Measurements from ENCODE around the gene ATP1A2. TPM values are rescaled to one million over a fixed set of nuclear protein-coding genes. Genes with fewer than 3 reads are reported as not detected.

Gene ATP1A2
- not detected for total RNA-seq

DNA sequence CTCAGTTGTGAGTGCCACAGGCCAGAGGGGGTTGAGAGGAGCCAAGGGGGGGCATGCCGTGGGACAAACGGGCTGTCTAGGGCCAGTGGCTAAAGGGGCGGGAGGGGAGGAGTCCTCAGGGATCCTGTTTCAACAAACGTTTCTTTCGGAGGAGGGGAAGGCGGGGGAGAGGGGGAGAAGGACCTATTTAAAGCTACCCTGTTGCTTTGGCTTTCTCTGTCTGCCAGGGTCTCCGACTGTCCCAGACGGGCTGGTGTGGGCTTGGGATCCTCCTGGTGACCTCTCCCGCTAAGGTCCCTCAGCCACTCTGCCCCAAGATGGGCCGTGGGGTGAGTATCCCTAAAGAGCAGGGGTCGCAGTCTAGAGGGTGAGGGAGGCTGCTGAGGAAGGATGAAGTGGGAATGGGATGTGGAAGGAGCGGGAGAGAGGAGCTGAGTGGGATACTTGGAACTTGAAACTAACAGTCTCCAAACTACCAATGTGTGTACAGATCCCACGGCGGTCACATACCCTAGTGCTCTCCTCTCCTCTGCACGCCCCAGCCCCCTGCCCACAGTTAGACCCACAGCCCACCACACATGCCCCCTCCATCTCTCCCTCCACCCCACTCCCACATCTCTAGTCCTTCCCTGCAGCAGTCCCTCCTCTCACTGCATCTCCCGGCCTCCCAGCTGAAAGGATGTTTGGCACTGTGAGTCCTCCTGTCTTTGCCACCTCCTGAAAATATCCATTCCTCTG is at the start of gene ATP1A2:
ATP1A2 (plus strand) TSS at position 215 of the 738 bp plus-strand sequence; CDS start at position 318, 103 bp downstream.
- no peaks in the 10 kb centered on the region for H3K4me1 Mint-ChIP-seq (ENCODE audit: low read depth)
- ATAC-seq = no peak

DNA sequence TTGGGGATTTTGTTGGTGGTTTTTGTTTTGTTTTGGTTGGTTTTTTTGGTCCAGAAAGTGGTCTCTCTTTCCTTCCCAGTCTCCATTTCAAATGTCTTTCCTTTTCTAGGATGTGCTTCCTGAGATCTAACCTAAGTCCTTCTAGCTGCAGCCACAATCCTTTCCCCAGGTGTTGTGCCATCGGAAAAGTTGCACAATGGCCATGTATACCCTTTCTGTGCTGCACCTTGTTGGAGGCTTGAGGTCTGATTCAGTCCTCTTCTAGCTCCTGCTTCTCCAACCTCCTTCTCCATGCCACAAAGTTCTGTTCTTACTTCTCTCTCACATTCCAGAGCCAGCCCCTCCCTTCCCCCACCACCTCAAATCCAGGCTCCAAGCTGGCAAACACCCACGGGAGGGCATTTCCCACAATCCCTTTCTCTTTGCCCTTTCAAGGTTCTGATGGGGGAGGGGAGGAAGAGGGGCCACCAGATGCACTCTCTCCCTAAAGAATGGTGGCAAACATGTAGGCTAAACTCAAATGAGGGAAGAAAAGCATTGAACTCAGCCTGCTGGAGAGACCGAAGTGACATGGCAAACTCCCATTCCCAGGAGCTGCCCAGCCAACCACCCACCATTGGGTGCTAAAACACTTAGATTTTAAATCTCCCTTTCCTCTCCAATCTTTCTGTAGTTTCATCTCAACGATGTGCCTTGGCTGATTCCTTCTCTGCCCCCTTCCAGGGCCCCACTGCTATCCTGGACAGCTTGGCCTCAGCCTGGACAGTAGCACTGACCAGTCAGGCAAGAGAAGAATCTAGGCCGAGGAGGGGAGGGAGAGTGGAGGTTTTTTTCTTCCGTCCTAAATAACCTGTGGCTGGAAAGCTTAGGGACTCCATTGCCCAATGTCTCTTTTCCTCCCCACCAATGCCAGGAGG is 48.5 kb upstream of the ATP1A2 start:
- Mint-ChIP-seq H3K27me3 (ENCODE audit: low read depth) (peaks cover 34% of the 10 kb centered on the region), H3K4me1 (ENCODE audit: low read depth) (peaks cover 10% of the 10 kb centered on the region), H3K36me3 (ENCODE audit: insufficient read depth) (no peaks in the 10 kb centered on the region), H3K9me3 (no peaks in the 10 kb centered on the region), H3K4me3 (no peak overlapping the region)
- ATAC-seq (no peak), DNase-seq (no peak)

More for the DNA sequence above, at the start of gene ATP1A2:
- Mint-ChIP-seq H3K4me3 (no peak within 1 kb of the TSS), H3K27me3 (ENCODE audit: low read depth) (peaks cover 27% of the 10 kb centered on the region), H3K9me3 (no peaks in the 10 kb centered on the region), H3K36me3 (ENCODE audit: insufficient read depth) (no peaks in the 10 kb centered on the region)
- no peak for DNase-seq

DNA sequence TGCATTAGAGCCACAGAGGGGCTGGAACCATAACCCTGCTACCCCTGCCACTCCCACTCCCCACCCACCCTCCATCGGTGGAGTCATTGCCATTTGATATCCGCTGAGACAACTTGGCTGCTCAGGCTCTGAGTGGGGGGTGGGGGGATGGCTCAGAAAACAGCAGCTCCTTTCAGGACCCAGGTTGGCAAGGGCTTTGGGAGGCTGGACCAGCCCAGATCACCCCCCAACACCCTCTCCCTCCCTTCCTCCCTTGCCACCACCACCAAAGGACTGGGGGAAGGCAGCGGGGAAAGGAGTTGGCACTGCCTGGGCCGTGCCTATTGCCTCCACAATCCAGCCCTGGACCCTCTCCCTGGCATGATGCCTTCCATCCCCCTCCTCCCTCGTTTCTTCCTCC is 47.3 kb upstream of the ATP1A2 start:
- no peak for DNase-seq
- H3K9me3 Mint-ChIP-seq = no peaks in the 10 kb centered on the region
- H3K4me3 Mint-ChIP-seq = no peak overlapping the region
- no peaks in the 10 kb centered on the region for H3K36me3 Mint-ChIP-seq (ENCODE audit: insufficient read depth)
- no peak for ATAC-seq
- peaks cover 33% of the 10 kb centered on the region for H3K27me3 Mint-ChIP-seq (ENCODE audit: low read depth)
- H3K4me1 Mint-ChIP-seq (ENCODE audit: low read depth) = peaks cover 10% of the 10 kb centered on the region

DNA sequence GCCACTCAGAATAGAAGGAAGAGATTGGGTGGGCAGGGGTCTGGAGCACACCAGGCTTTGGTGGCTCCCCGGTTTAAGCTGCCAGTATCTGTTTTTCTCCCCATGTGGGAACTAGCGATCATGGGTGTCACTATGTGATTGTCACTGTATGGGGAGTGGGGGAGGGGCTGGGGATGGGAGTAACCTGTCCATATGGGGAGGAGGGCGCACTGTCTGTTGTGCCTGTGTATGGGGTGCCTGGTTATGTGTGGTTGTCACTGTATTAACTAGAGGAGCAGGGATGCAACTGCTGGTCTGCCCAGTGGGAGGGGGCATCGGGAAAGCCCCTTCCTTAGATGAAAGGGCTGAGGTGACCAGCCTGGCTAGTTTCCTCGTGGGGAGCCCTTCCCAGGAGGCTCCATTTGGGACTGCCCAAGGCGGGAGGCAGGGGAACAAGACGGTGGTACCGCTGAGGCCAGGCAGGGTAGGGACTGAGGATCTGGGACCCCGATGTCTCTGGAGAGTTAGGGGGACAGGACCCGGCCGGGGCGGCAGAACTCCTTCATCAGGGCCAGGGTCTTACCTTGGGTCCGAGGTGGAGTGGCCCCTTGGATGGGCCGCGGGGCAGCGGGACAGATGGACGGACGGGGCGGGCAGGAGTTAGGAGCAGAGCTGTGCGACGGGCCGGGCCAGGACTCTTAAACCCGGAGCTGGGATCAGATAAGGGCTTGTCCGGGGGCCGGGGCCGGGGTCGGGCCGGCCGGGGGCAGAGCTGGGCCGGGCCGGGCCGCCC is 45.9 kb upstream of the ATP1A2 start, which contains the start of gene KCNJ10:
KCNJ10 (minus strand) TSS at position 701 of the 772 bp plus-strand sequence. CDS start 27,628 bp downstream, outside the sequence.
- Mint-ChIP-seq H3K4me1 (ENCODE audit: low read depth) (peaks cover 10% of the 10 kb centered on the region), H3K9me3 (no peaks in the 10 kb centered on the region), H3K27me3 (ENCODE audit: low read depth) (peaks cover 36% of the 10 kb centered on the region), H3K4me3 (peak within 1 kb of the TSS; percentile 84), H3K36me3 (ENCODE audit: insufficient read depth) (no peaks in the 10 kb centered on the region)
- ATAC-seq (peak; percentile 3), DNase-seq (no peak)

DNA sequence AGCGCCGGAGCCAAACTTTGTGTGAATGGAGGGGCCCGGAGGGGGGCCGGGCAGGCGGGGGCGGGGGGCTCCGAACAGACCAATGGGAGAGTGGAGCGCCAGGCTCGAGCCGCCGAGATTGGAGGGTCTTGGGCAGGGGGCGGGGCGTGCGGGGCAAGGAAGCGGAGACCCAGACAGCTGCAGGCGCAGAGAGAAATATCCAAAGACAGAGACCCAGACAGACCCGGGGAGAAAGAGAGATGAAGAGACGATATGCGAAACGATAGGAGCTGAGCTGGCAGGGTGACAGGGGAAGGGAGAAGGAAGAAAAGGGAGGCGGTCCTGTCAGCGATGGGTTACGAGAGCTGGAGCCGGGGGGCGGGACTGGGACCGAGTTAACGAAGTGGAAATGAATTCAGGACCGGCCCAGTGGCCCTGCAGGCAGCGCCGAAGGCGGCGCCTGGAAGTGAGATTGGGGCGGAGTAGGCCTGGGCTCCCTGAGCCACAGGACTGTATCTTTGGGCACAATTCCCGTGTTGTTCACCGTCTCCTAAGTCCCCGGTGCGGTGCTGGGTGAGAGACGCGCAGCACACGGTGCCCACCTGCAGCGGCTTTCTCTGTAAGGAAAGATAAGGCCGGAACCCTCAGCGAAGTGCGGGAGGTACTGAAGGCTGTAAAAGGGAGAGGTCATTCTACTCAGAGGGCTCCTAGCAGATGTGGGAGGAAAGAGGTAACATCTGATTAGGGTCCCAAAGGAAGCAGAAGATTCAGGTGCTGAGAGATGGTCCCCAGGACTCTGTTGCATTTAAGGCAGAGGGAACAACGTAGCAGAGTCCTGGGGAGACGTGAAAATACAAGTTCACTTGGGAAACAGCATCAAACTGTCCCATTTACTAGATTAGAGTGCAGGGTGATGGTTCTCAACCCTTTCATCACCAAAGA is 45.1 kb upstream of the ATP1A2 start:
- Mint-ChIP-seq H3K36me3 (ENCODE audit: insufficient read depth) (no peaks in the 10 kb centered on the region), H3K4me3 (peak overlapping the region; percentile 84), H3K9me3 (no peaks in the 10 kb centered on the region), H3K27me3 (ENCODE audit: low read depth) (peaks cover 36% of the 10 kb centered on the region), H3K4me1 (ENCODE audit: low read depth) (peaks cover 10% of the 10 kb centered on the region)
- peak; percentile 67 for DNase-seq
- peak; percentile 90 to 92 for ATAC-seq

DNA sequence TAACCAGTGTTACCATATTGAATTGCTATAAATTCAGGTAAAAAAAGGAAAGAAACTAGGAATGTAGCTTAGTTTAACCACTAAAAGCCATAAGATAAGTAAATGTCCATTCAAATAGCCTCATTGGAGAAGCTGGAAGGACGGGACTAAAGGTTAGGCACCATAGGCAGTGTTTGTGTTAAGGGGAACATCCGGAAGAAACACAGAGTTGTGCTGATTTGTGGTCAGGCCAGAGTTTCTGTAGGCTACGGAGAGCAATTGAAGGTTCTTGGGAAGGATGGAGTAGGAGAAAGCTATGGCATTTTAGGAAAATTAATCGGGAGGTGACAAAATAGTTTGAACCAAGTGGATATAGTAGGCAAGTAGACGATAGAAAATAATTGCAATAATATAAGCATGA is 44.3 kb upstream of the ATP1A2 start:
- Mint-ChIP-seq H3K4me1 (ENCODE audit: low read depth) (peaks cover 10% of the 10 kb centered on the region), H3K9me3 (no peaks in the 10 kb centered on the region), H3K4me3 (no peak overlapping the region), H3K27me3 (ENCODE audit: low read depth) (peaks cover 41% of the 10 kb centered on the region), H3K36me3 (ENCODE audit: insufficient read depth) (no peaks in the 10 kb centered on the region)
- DNase-seq = no peak
- no peak for ATAC-seq

DNA sequence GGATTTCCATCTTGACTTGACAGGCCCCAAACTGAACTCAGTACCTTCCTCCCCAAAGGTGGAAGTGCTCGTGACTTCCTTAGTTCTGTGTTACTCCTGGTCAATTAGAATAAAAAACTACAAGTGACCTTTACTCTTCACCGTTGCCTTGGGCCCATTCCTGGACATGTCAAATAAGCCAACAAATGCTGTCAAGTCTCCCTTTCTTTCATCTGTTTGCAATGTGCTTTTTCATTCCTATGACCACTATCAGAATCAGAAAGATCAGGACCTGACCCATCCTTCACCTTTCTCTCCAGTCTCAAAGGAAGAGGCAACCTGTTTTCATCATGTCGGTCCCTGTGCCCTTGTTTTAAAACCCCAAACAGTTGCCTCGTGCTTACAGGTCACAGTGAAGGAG is 40.7 kb upstream of the ATP1A2 start:
- DNase-seq (no peak), ATAC-seq (no peak)
- no peak overlapping the region for H3K4me3 Mint-ChIP-seq
- peaks cover 51% of the 10 kb centered on the region for H3K27me3 Mint-ChIP-seq (ENCODE audit: low read depth)
- H3K36me3 Mint-ChIP-seq (ENCODE audit: insufficient read depth) = no peaks in the 10 kb centered on the region
- H3K9me3 Mint-ChIP-seq = no peaks in the 10 kb centered on the region
- peaks cover 8% of the 10 kb centered on the region for H3K4me1 Mint-ChIP-seq (ENCODE audit: low read depth)

DNA sequence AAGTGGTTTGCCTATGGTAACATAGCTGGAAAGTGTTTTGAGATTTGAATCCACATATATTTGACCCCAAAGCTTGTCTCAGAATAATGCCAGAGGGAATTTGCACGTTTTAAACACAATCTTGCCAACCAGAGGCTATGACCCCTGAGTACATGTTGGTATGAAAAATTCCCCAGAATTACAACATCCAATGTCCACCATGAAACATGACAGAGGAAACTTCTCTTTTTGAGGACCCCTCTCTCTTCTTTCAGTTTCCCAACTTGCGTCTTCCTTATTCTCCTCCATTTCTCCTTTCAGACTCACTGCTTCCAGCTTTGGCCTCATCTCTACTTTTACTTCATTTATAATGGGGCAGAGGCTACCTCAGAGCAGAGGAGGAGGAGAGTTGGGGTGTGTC is 39.7 kb upstream of the ATP1A2 start:
- ATAC-seq (no peak), DNase-seq (no peak)
- Mint-ChIP-seq H3K36me3 (ENCODE audit: insufficient read depth) (no peaks in the 10 kb centered on the region), H3K4me3 (no peak overlapping the region), H3K27me3 (ENCODE audit: low read depth) (peaks cover 54% of the 10 kb centered on the region), H3K9me3 (no peaks in the 10 kb centered on the region), H3K4me1 (ENCODE audit: low read depth) (peaks cover 5% of the 10 kb centered on the region)

DNA sequence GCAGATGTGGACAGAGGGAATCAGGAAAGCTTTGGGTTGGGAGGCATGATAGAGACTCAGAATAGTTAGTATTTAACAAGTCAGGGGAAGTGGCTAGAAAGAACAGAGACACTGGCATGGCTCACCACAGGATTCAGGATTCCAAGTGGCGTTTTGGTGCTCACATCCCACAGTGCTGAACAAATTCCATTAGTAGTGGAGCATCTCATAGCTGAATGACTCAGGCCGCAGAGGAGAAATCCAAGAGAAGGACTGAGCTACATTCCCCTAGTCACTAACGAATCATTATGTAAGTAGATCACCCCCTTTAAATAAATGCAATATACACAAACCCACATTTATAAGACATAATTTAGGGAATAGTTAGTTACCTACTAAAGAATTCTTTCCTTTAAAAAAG is 39.3 kb upstream of the ATP1A2 start:
- H3K4me3 Mint-ChIP-seq = no peak overlapping the region
- ATAC-seq (no peak), DNase-seq (no peak)
- H3K4me1 Mint-ChIP-seq (ENCODE audit: low read depth) = peaks cover 5% of the 10 kb centered on the region
- no peaks in the 10 kb centered on the region for H3K9me3 Mint-ChIP-seq
- no peaks in the 10 kb centered on the region for H3K36me3 Mint-ChIP-seq (ENCODE audit: insufficient read depth)
- H3K27me3 Mint-ChIP-seq (ENCODE audit: low read depth) = peaks cover 57% of the 10 kb centered on the region

DNA sequence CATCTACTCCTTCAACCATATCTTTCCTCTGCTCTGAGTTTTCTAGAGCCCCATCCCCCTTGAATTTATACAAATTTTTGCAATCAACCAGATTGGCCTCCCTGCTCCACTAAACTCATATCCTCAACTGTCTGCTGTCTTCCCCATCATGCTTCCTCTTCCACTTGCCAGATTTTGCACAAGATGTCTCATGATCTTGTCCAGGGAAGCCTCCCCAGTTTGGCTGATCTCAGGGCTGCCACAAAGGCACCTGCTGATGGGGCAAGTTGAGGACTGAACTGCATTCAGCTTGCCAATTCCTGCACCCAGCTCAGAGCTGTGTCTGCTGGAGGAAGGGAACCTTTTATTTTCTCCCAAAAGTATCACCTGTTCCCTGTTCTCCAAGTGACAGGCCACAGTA is 38.1 kb upstream of the ATP1A2 start:
- ATAC-seq = no peak

DNA sequence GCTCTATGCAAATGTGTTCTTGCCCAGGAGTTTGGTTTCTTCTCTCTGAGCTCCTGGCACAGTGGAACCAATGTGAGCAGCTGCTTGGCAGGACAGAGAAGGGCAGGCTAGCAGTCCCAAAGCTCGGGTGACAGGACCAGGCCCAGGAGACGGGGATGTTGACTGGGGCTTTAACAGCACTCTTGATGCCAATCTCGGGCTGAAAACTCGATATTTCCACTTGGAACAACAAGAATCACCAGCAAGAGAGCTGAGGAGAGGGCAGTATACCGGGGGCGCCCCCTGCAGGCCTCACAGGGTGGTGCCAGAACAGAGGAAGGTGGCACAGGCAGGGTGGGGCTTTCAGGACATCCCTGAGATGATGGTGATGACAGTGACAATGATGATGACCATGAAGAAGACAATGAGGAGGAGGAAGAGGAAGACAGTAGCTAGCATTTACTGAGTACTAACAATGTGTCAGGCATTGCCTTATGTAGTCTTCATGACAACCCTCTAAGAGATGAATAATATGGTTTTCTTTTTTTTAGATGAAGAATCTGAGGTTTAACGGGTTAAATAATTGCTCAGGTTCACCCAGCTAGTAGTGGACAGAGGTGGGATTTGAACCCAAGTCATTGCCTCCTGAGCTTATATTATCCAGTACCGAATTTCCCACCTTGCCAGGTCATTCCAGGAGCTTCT is 36.9 kb upstream of the ATP1A2 start:
- no peaks in the 10 kb centered on the region for H3K9me3 Mint-ChIP-seq
- H3K27me3 Mint-ChIP-seq (ENCODE audit: low read depth) = peaks cover 66% of the 10 kb centered on the region
- H3K4me3 Mint-ChIP-seq = no peak overlapping the region
- H3K4me1 Mint-ChIP-seq (ENCODE audit: low read depth) = peaks cover 8% of the 10 kb centered on the region
- ATAC-seq (peak; percentile 86), DNase-seq (peak; percentile 48)
- H3K36me3 Mint-ChIP-seq (ENCODE audit: insufficient read depth) = no peaks in the 10 kb centered on the region

More for the DNA sequence above, 38.1 kb upstream of the ATP1A2 start:
- no peaks in the 10 kb centered on the region for H3K36me3 Mint-ChIP-seq (ENCODE audit: insufficient read depth)
- peaks cover 5% of the 10 kb centered on the region for H3K4me1 Mint-ChIP-seq (ENCODE audit: low read depth)
- no peaks in the 10 kb centered on the region for H3K9me3 Mint-ChIP-seq
- H3K4me3 Mint-ChIP-seq = no peak overlapping the region
- no peak for DNase-seq
- peaks cover 59% of the 10 kb centered on the region for H3K27me3 Mint-ChIP-seq (ENCODE audit: low read depth)

DNA sequence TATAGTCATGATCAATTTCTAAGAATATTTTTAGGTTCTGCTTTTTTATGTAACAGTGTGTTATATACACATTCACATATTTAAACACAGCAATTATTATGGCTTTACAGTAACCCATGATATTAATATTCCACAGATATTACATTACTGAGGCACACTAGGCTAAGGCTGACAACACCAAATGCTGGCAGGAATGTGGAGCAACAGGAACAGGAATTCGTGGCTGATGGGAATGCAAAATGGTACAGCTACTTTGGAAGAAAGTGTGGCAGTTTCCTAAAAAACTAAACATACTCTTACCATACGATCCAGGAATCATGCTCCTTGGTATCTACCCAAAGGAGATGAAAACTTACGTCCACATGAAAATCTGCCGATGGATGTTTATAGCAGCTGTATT is 36.1 kb upstream of the ATP1A2 start:
- no peak for DNase-seq

More for the DNA sequence above, 36.1 kb upstream of the ATP1A2 start:
- Mint-ChIP-seq H3K27me3 (ENCODE audit: low read depth) (peaks cover 65% of the 10 kb centered on the region), H3K9me3 (no peaks in the 10 kb centered on the region), H3K4me3 (no peak overlapping the region), H3K36me3 (ENCODE audit: insufficient read depth) (no peaks in the 10 kb centered on the region), H3K4me1 (ENCODE audit: low read depth) (peaks cover 12% of the 10 kb centered on the region)
- no peak for ATAC-seq

Data from activated T-cell treated with anti-CD3 and anti-CD28 coated beads, Interleukin-2, amount 50 U/mL, for 4 hours (primary cell).